Tibial nerve (tissue), 4 donors: ENCODE results near the gene MEPE.

Experiments used
- EP300 ChIP-seq, 2 donors: sonication (generic); formaldehyde crosslinking; IDR thresholded peaks; one replicate each; pipeline ENCODE4 v1.6.1; 2017; ENCODE audit warnings: antibody characterized with exemption in 2 of 2, mild to moderate bottlenecking in 1 of 2
- POLR2A ChIP-seq, 2 donors: fragments of 450-650 bp; IDR thresholded peaks; one replicate each; pipeline ENCODE4 v1.6.1; 2017; ENCODE audit warnings: antibody characterized with exemption in 2 of 2, mild to moderate bottlenecking in 2 of 2, moderate library complexity in 2 of 2
- TF ChIP-seq, protein P1 (sequence below), 5 experiments: fragments of 200-600 bp in 3 of 5; fragments of 450-650 bp in 2 of 5; sonication (generic) in 3 of 5; IDR thresholded peaks; one replicate each; pipeline ENCODE4 v1.5.1; 2016 to 2019; ENCODE audit warnings: antibody characterized with exemption in 5 of 5, mild to moderate bottlenecking in 3 of 5, moderate library complexity in 2 of 5

DNA sequence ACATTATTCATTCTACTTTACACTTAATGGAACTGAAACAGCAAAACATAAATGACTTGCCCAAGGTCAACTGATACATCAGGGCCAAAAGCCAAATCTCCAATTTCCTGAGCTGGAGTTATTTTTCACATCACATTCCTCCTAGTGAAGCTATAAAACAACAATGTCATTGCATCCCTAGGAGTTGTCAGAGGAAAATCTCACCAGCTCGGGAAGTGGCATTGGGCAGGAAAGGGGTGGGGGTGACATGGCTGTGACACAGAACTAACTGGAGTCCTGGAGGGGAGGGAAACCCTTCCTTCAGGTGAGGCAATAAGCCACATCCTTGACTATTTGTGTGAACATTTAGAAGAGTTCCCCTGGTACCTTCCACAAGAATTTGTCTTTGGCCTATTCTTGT, 47.3 kb downstream of the MEPE start:
- TF ChIP-seq, protein P1, sequence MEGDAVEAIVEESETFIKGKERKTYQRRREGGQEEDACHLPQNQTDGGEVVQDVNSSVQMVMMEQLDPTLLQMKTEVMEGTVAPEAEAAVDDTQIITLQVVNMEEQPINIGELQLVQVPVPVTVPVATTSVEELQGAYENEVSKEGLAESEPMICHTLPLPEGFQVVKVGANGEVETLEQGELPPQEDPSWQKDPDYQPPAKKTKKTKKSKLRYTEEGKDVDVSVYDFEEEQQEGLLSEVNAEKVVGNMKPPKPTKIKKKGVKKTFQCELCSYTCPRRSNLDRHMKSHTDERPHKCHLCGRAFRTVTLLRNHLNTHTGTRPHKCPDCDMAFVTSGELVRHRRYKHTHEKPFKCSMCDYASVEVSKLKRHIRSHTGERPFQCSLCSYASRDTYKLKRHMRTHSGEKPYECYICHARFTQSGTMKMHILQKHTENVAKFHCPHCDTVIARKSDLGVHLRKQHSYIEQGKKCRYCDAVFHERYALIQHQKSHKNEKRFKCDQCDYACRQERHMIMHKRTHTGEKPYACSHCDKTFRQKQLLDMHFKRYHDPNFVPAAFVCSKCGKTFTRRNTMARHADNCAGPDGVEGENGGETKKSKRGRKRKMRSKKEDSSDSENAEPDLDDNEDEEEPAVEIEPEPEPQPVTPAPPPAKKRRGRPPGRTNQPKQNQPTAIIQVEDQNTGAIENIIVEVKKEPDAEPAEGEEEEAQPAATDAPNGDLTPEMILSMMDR (IDR thresholded peaks at IDR 0.05) = no peak
- TF ChIP-seq POLR2A (IDR thresholded peaks at IDR 0.05) (no peak), EP300 (IDR thresholded peaks at IDR 0.05) (no peak)
